Sciatic nerve (tissue), 2 donors: Measurements from ENCODE around the gene BST2. TPM values are rescaled to one million over a fixed set of nuclear protein-coding genes. Genes with fewer than 3 reads are reported as not detected.

ENCODE experiments used
- ATAC-seq: fragments of 200-7000 bp; cut with Tn5 transposase; one replicate; pipeline ENCODE4 v1.9.1; 2020; ENCODE audit warnings: mild to moderate bottlenecking, moderate library complexity
- DNase-seq: peaks from one replicate; pipeline ENCODE4 v3.0.0-alpha.2; 2020; ENCODE audit warnings: low spot score
- intact Hi-C: fragments of 100-400 bp; cut with DNase I; formaldehyde crosslinking; loops from one replicate; pipeline ENCODE4 v1.14.2; 2022
- total RNA-seq: library from RNA; stranded (reverse); fragmentation: NEBNext Ultra II Directional; extraction: Animal tissue kit (Norgen Biotek cat#: 25700); gene quantifications from one replicate; pipeline ENCODE4 v1.2.1, GENCODE V29; 2021
- donor health status: DM: no; HTN: no; CAD: no.
- donor health status: DM: no; HTN: no; CAD: no.

Gene BST2
- total RNA-seq, result 80.0 TPM

DNA sequence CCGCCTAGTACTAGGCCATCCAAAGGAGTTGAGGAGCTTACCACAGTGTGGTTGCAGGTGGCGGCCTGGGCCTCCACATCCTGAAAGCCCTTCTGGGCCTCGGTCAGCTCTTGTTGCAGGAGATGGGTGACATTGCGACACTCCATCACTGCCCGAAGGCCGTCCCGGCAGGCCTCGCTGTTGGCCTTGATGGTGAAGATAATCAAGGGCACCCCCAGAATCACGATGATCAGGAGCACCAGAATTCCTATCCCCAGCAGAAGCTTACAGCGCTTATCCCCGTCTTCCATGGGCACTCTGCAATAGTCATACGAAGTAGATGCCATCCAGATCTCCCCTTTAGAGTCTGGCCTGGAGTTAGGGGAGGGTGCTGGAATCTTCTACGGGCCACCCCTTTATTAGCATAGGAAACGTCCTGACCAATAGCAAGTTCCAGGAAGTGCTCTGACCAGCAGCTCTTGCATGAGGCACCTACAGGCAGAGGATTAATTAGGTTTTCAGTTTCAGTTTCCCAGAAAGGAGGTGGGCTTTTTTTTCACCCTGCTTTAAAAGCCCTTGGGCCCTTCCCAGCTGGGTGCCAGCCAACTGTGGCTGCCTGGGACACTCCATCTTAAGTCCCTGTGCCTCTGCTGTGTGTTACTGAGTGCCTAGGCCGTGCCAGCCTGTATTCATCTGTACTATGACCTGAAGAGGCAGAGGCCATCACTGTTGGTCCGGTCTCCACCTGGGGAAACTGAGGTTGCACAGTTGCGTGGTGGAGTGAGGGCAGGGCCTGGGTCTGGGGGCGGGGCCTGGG lies at the start of gene BST2:
BST2 (minus strand) TSS at position 381 of the 796 bp plus-strand sequence; CDS start at position 326, 55 bp downstream.
- ATAC-seq (peak; percentile 96), DNase-seq (no peak)
- intact Hi-C loops, result no loop called here

GRCh38 chr19:17454576-17455071 lies 49.2 kb upstream of the BST2 start:
- intact Hi-C loops, result loop anchor here (10.0 kb wide), 1 partner anchor 120 kb away; no protein-coding TSS in a partner anchor
- no peak for DNase-seq
- peak; percentile 24 for ATAC-seq

DNA sequence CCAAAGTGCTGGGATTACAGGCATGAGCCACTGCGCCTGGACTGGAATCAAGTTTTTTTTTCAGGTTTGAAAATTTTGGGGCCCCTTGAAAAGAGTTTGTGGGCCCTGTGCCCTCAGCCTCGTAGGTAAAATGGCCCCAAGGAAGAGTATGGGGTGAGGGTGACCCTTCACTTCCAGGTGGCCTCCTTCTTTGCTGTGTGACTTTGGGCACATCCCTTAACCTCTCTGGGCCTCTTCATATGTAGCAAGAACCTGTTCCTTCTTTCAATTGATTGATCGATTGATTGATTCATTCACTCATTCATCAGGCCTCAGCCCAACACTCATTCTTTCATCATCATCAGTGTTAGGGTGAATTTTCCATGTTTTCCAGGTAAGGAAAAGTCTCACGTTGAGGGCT lies 46.4 kb upstream of the BST2 start:
- DNase-seq (no peak), ATAC-seq (no peak)
- intact Hi-C loops, result loop anchor here (10.0 kb wide), 1 partner anchor 123 kb away; no protein-coding TSS in a partner anchor

GRCh38 chr19:17450264-17451075 lies 45.0 kb upstream of the BST2 start:
- ATAC-seq, result no peak
- intact Hi-C loops, result loop anchor here (10.0 kb wide), 1 partner anchor 124 kb away; no protein-coding TSS in a partner anchor
- no peak for DNase-seq

- intact Hi-C loops, result no loop called here
- ATAC-seq (peak; percentile 83), DNase-seq (peak; percentile 73)
These were observed 42.9 kb upstream of the BST2 start, which contains the start of gene TMEM221 for GRCh38 chr19:17448131-17448967. TSS of gene TMEM221 (minus strand) at chr19:17448668. CDS start at chr19:17448462, 206 bp downstream.

DNA sequence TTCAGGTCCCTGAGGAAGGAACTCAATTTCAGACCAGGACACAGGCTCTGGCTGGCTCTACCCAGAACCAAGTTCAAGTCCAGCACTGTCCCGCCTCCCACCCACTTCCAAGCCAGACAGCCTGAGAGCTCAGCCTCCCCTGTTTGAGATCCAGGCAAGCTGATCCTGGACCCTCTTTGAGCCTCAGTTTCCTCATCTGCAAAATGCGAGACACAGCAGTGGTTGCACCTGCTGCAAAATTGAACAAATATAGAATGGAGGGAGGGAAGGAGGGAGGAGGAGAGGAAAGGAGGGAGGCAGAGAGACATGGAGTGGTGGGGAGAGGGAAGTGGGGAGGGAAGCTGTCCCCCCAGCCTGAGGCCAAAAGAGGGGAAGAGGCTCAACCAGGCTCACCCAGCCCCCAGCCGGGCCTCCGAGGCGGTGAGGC lies 42.3 kb upstream of the BST2 start:
- no peak for DNase-seq
- peak; percentile 15 for ATAC-seq
- intact Hi-C loops, result no loop called here

DNA sequence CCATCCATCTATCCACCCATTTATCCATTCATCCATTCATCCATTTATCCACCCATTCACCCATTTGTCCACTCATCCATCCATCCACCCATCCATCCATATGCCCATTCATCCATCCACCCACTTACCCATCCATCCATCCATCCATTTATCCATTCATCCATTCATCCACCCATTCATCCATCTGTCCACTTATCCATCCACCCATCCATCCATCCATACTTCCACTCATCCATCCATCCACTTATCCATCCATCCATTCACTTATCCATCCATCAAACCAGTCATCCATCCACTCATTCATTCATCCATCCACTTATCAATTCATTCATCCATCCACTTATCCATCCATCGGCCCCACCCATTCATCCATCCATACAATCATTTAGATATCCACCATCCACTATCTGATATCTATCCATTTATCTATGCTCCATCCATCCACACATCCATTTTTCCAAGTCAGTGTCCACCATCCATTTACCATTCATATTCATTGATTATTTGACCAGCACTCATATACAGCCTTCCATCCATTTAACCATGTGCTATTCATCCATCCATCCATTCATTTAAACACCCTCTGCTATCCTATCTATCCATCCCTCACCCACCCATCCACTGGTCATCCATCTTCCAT lies 40.2 kb upstream of the BST2 start:
- no peak for DNase-seq
- intact Hi-C loops, result no loop called here
- ATAC-seq, result no peak

GRCh38 chr19:17441241-17442021 lies 36.0 kb upstream of the BST2 start:
- intact Hi-C loops, result no loop called here
- ATAC-seq, result peak; percentile 72
- no peak for DNase-seq

- no peak for DNase-seq
- no peak for ATAC-seq
- intact Hi-C loops, result no loop called here
These were observed 31.4 kb upstream of the BST2 start for GRCh38 chr19:17436874-17437267.

DNA sequence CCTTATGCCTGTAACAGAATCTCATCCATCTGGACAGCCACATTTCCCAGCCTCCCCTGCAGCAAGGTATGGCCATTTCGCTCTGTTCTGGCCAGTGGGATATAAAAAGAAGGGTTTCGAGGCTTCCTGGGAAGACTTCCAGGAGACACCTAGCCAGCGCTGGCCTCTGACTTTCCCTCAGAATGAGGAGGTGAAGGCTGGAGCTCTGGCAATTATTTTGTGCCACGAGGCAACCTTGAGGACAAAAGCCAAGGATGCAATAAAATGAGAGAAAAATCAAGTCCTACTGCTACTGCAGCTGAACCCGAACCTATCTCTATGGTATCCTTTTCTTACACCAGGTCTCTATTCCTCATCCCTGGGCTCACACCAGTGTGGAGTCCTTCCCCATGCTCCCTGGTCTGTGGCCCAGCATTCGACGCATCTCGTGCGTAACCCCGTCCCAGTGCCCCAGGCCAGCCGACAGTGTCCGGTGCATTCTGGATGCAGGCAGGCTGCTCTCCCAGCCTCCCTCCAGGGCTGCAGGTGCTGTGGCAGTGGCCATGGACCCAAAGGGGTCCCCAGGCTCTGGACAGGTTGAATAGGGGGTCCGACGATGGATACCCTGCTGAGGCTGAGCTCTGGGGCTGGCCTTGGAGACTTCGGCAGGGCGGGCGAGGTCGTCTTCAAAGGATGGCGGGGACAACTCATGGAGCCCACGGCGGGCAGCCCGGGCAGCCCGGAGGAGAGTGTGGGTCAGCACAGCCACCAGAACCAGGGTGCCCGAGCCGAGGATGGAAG lies 30.9 kb upstream of the BST2 start:
- intact Hi-C loops, result no loop called here

DNA sequence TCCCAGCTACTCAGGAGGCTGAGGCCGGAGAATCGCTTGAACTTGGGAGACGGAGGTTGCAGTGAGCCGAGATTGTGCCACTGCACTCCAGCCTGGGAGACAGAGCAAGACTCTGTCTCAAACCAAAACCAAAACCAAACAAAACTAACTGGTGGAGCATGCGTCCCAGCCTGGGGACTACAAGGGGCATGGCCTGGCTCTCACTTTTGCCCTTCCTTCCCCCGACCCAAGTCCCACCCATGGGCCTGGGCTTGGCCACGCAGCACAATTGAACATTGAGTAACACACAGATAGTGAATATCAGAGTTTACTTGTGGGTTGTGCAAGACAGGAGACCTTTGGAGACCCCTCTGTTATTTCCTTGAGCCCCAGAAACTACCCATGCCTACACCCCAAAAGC lies 29.8 kb upstream of the BST2 start:
- no peak for ATAC-seq
- no peak for DNase-seq
- intact Hi-C loops, result no loop called here

More for the DNA sequence above, 30.9 kb upstream of the BST2 start:
- no peak for DNase-seq
- ATAC-seq, result no peak

DNA sequence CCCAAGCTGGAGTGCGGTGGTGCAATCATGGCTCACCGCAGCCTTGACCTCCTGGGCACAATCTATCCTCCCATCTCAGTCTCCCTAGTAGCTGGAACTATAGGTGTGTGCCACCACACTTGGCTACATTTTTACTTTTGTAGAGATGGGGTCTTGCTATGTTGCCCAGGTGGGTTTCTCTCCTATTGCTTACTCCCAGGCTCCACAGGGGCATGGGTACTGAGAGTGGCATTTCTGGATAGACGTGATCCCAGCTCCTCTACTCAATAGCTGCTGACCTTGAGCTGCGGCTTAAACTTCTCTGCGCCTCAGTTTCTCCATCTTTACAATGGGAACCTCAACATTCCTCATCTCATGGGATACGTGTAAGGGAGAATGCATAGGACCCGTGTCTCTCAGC lies 26.0 kb upstream of the BST2 start:
- DNase-seq (no peak), ATAC-seq (no peak)
- intact Hi-C loops, result no loop called here

- ATAC-seq, result no peak
- DNase-seq, result no peak
- intact Hi-C loops, result no loop called here
These were observed 24.2 kb upstream of the BST2 start for GRCh38 chr19:17429641-17430113.

GRCh38 chr19:17424743-17425365 lies 19.4 kb upstream of the BST2 start:
- DNase-seq (no peak), ATAC-seq (peak; percentile 29)
- intact Hi-C loops, result no loop called here

DNA sequence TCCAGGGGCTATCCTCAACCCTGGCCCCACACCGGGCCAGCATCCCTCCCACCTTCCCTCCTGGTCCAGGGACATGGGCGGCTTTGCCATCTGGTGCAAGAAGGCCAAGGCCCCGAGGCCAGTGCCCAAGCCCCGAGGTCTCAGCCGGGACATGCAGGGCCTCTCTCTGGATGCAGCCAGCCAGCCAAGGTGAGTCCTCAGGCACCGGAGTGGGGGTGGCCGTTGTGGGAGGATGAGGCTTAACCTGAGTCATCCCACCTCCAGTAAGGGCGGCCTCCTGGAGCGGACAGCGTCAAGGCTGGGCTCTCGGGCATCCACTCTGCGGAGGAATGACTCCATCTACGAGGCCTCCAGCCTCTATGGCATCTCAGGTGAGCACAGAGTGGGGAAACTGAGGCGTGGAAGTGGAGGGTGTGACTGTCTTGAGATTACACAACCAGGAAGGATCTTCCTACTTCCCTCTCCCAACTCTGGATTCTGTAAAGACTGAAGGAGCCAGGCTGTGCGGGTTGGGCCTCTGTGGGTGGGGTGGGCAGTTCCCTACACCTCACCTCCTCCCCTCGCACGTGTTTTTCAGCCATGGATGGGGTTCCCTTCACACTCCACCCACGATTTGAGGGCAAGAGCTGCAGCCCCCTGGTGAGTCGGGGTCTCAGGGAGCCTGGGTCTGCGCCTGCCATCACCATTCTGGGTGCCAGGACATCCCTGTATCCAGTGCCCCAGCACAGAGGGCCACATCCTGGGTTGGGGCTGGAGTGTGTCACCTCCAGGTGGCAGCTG lies 18.2 kb upstream of the BST2 start:
- ATAC-seq (no peak), DNase-seq (no peak)
- intact Hi-C loops, result no loop called here

GRCh38 chr19:17421942-17422341 lies 16.5 kb upstream of the BST2 start:
- DNase-seq, result no peak
- intact Hi-C loops, result no loop called here

More at GRCh38 chr19:17421942-17422341, 16.5 kb upstream of the BST2 start:
- no peak for ATAC-seq
